Astrocyte (in vitro differentiated cells and primary cell): ENCODE results near the gene NFKBIL1. TPM values are rescaled to one million over a fixed set of nuclear protein-coding genes. Genes with fewer than 3 reads are reported as not detected.

Experiments
- DNase-seq: peaks from one replicate; pipeline ENCODE4 v3.0.0-alpha.2; 2010; ENCODE audit warnings: low read depth
- FAIRE-seq: peaks from 2 replicates; lab custom pipeline; 2011; peaks lifted over from hg19 to GRCh38; lab: Jason Lieb, UNC
- H2AFZ ChIP-seq: 2 replicates; pipeline ENCODE4 v1.6.0; 2012; ENCODE audit warnings: low read depth, low read length, inconsistent platforms
- H3K27ac ChIP-seq: 2 replicates; pipeline ENCODE4 v1.5.1; 2011; ENCODE audit warnings: low read depth, low read length, inconsistent platforms
- H3K27me3 ChIP-seq: 2 replicates; pipeline ENCODE4 v1.6.0; 2011; ENCODE audit warnings: low read length, inconsistent platforms; ENCODE audit not compliant: insufficient read depth
- H3K36me3 ChIP-seq: 2 replicates; pipeline ENCODE4 v1.5.1; 2011; ENCODE audit warnings: low read length, inconsistent platforms; ENCODE audit not compliant: insufficient read depth
- H3K4me1 ChIP-seq: 2 replicates; pipeline ENCODE4 v1.5.1; 2011; ENCODE audit warnings: low read length, inconsistent platforms; ENCODE audit not compliant: insufficient read depth
- H3K4me2 ChIP-seq: 2 replicates; pipeline ENCODE4 v1.6.0; 2012; ENCODE audit warnings: low read length, inconsistent platforms
- H3K4me3 ChIP-seq: 2 replicates; pipeline ENCODE4 v1.5.1; 2011; ENCODE audit warnings: low read depth, mild to moderate bottlenecking, low read length, inconsistent platforms; ENCODE audit not compliant: insufficient read depth
- H3K79me2 ChIP-seq: 2 replicates; pipeline ENCODE4 v1.6.0; 2012; ENCODE audit warnings: mild to moderate bottlenecking, low read length, inconsistent platforms; ENCODE audit not compliant: insufficient read depth
- H3K9ac ChIP-seq: 2 replicates; pipeline ENCODE4 v1.6.0; 2012; ENCODE audit warnings: mild to moderate bottlenecking, low read length, inconsistent platforms
- H3K9me3 ChIP-seq: 2 replicates; pipeline ENCODE4 v1.5.1; 2012; ENCODE audit warnings: low read depth, mild to moderate bottlenecking, low read length, inconsistent platforms; ENCODE audit not compliant: insufficient read depth
- H4K20me1 ChIP-seq: 2 replicates; pipeline ENCODE4 v1.6.0; 2012; ENCODE audit warnings: low read length, inconsistent platforms; ENCODE audit not compliant: insufficient read depth
- H3K27ac Mint-ChIP-seq: one replicate; pipeline ENCODE4 v1.8.0; 2021; ENCODE audit warnings: mild to moderate bottlenecking, mixed read lengths; ENCODE audit not compliant: unreplicated experiment
- H3K27me3 Mint-ChIP-seq: one replicate; pipeline ENCODE4 v1.8.0; 2021; ENCODE audit warnings: low read depth, mixed read lengths; ENCODE audit not compliant: unreplicated experiment
- H3K36me3 Mint-ChIP-seq: one replicate; pipeline ENCODE4 v1.8.0; 2021; ENCODE audit warnings: low read depth, mixed read lengths; ENCODE audit not compliant: unreplicated experiment
- H3K4me1 Mint-ChIP-seq: one replicate; pipeline ENCODE4 v1.8.0; 2021; ENCODE audit warnings: low read depth, mixed read lengths; ENCODE audit not compliant: unreplicated experiment
- H3K4me3 Mint-ChIP-seq: one replicate; pipeline ENCODE4 v1.8.0; 2021; ENCODE audit warnings: mild to moderate bottlenecking, moderate library complexity, mixed read lengths; ENCODE audit not compliant: unreplicated experiment
- H3K9me3 Mint-ChIP-seq: one replicate; pipeline ENCODE4 v1.8.0; 2021; ENCODE audit warnings: mild to moderate bottlenecking, mixed read lengths; ENCODE audit not compliant: unreplicated experiment
- CTCF ChIP-seq: IDR thresholded peaks from 2 replicates; pipeline ENCODE4 v1.5.1; 2011; ENCODE audit warnings: low read depth, mild to moderate bottlenecking, inconsistent platforms, low read length, moderate library complexity; ENCODE audit not compliant: insufficient read depth
- EZH2 ChIP-seq: IDR thresholded peaks from 2 replicates; pipeline ENCODE4 v1.6.1; 2012; ENCODE audit warnings: mild to moderate bottlenecking, low read length, inconsistent platforms; ENCODE audit not compliant: insufficient read depth
- total RNA-seq: library from RNA; stranded (reverse); gene quantifications from 2 replicates; pipeline ENCODE4 v1.2.1, GENCODE V29; 2021

NFKBIL1 gene
- total RNA-seq, 1 donor from 2014 or later = 20.4 TPM

DNA sequence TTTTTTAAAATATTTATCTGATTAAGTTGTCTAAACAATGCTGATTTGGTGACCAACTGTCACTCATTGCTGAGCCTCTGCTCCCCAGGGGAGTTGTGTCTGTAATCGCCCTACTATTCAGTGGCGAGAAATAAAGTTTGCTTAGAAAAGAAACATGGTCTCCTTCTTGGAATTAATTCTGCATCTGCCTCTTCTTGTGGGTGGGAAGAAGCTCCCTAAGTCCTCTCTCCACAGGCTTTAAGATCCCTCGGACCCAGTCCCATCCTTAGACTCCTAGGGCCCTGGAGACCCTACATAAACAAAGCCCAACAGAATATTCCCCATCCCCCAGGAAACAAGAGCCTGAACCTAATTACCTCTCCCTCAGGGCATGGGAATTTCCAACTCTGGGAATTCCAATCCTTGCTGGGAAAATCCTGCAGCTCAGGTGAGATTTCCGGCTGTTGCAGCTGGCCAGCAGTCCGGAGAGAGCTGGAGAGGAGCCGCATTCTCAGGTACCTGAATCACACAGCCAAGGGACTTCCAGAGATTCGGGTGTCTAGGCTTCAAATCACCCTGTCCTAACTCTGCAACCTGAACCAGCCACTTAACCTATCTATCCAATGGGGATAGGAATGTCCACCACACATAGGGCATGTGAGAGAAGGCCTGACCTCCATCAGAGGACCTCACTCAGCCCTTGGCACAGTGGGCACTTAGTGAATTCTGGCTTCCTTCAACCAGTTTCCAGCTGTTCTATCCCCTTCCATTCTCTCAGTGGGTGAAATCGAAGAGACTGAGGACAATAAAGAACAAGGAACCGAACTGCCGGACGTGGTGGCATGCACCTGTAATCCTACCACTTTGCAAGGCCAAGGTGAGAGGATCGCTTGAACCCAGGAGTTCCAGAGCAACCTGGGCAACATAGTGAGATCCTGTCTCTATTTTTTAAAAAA lies 31.0 kb downstream of the NFKBIL1 start:
- TF ChIP-seq EZH2 (no peak), CTCF (no peak)
- DNase-seq (no peak), FAIRE-seq (no peak)
- H3K27me3 Mint-ChIP-seq = peaks cover 15% of the 10 kb centered on the region
- no peaks in the 10 kb centered on the region for H3K9me3 Mint-ChIP-seq
- no peak overlapping the region for H3K4me3 Mint-ChIP-seq
- H3K4me1 Mint-ChIP-seq = peaks cover 12% of the 10 kb centered on the region
- H4K20me1 ChIP-seq = no peaks in the 10 kb centered on the region
- H3K9me3 ChIP-seq = no peaks in the 10 kb centered on the region
- no peak overlapping the region for H3K27ac Mint-ChIP-seq
- no peaks in the 10 kb centered on the region for H3K79me2 ChIP-seq
- H3K4me1 ChIP-seq = peaks cover 11% of the 10 kb centered on the region
- H3K36me3 Mint-ChIP-seq = no peaks in the 10 kb centered on the region
- H3K4me2 ChIP-seq = no peak overlapping the region
- H3K27me3 ChIP-seq = peaks cover 3% of the 10 kb centered on the region
- H2AFZ ChIP-seq = no peak overlapping the region
- no peak overlapping the region for H3K27ac ChIP-seq
- no peak overlapping the region for H3K4me3 ChIP-seq
- H3K9ac ChIP-seq = no peak overlapping the region
- no peaks in the 10 kb centered on the region for H3K36me3 ChIP-seq

- DNase-seq (no peak), FAIRE-seq (no peak)
- H4K20me1 ChIP-seq = no peaks in the 10 kb centered on the region
- no peaks in the 10 kb centered on the region for H3K9me3 ChIP-seq
- H3K36me3 Mint-ChIP-seq = no peaks in the 10 kb centered on the region
- no peaks in the 10 kb centered on the region for H3K36me3 ChIP-seq
- no peak overlapping the region for H2AFZ ChIP-seq
- no peak overlapping the region for H3K27ac ChIP-seq
- peaks cover 15% of the 10 kb centered on the region for H3K27me3 Mint-ChIP-seq
- H3K27ac Mint-ChIP-seq = no peak overlapping the region
- H3K27me3 ChIP-seq = peaks cover 3% of the 10 kb centered on the region
- H3K4me1 Mint-ChIP-seq = peaks cover 8% of the 10 kb centered on the region
- H3K4me2 ChIP-seq = no peak overlapping the region
- no peak overlapping the region for H3K4me3 Mint-ChIP-seq
- TF ChIP-seq EZH2 (no peak), CTCF (no peak)
- H3K9me3 Mint-ChIP-seq = no peaks in the 10 kb centered on the region
- no peak overlapping the region for H3K4me3 ChIP-seq
- peaks cover 11% of the 10 kb centered on the region for H3K4me1 ChIP-seq
- H3K9ac ChIP-seq = no peak overlapping the region
- H3K79me2 ChIP-seq = no peaks in the 10 kb centered on the region
Observed at GRCh38 chr6:31579119-31579505, 31.7 kb downstream of the NFKBIL1 start.
